Effector memory CD4-positive, alpha-beta T cell (primary cell): Measurements from ENCODE around the gene MVK.

Experiments
- DNase-seq, 3 donors: peaks; one replicate each; pipeline ENCODE4 v3.0.0-alpha.2; 2020
- H3K27ac ChIP-seq: 2 replicates; pipeline ENCODE4 v1.7.0; 2013; ENCODE audit warnings: mild to moderate bottlenecking, low read length, moderate library complexity; ENCODE audit not compliant: insufficient read depth, poor library complexity, severe bottlenecking
- H3K27me3 ChIP-seq: replicated peaks from 2 replicates; pipeline ENCODE4 v1.7.0; 2013; ENCODE audit warnings: mild to moderate bottlenecking, low read length; ENCODE audit not compliant: insufficient read depth, control insufficient read depth, poor library complexity, severe bottlenecking
- H3K36me3 ChIP-seq: 2 replicates; pipeline ENCODE4 v1.7.0; 2013; ENCODE audit warnings: mild to moderate bottlenecking, low read length, moderate library complexity; ENCODE audit not compliant: control insufficient read depth, insufficient read depth
- H3K4me1 ChIP-seq: 2 replicates; pipeline ENCODE4 v1.7.0; 2013; ENCODE audit warnings: low read length, mild to moderate bottlenecking; ENCODE audit not compliant: control insufficient read depth, insufficient read depth, poor library complexity, severe bottlenecking
- H3K4me3 ChIP-seq: 2 replicates; pipeline ENCODE4 v1.7.0; 2013; ENCODE audit warnings: low read length, low read depth, mild to moderate bottlenecking; ENCODE audit not compliant: insufficient read depth, poor library complexity, severe bottlenecking
- H3K9me3 ChIP-seq: 2 replicates; pipeline ENCODE4 v1.7.0; 2013; ENCODE audit warnings: mild to moderate bottlenecking, low read length, moderate library complexity; ENCODE audit not compliant: control insufficient read depth

The MVK gene

GRCh38 chr12:109535231-109535862 lies 38.2 kb upstream of the MVK start:
- H3K4me3 ChIP-seq, result no peak overlapping the region
- peaks cover 24% of the 10 kb centered on the region for H3K36me3 ChIP-seq
- DNase-seq, result no peak

GRCh38 chr12:109535863-109536250 lies 37.7 kb upstream of the MVK start:
- peaks cover 19% of the 10 kb centered on the region for H3K36me3 ChIP-seq

More at GRCh38 chr12:109535231-109535862, 38.2 kb upstream of the MVK start:
- no peak overlapping the region for H3K27ac ChIP-seq
- no peaks in the 10 kb centered on the region for H3K9me3 ChIP-seq
- no peaks in the 10 kb centered on the region for H3K27me3 ChIP-seq
- no peaks in the 10 kb centered on the region for H3K4me1 ChIP-seq

GRCh38 chr12:109537136-109537535 lies 36.5 kb upstream of the MVK start:
- Histone ChIP-seq H3K4me3 (no peak overlapping the region), H3K36me3 (peaks cover 11% of the 10 kb centered on the region), H3K4me1 (no peaks in the 10 kb centered on the region), H3K27ac (no peak overlapping the region), H3K9me3 (no peaks in the 10 kb centered on the region), H3K27me3 (no peaks in the 10 kb centered on the region)
- DNase-seq, result no peak

More at GRCh38 chr12:109535863-109536250, 37.7 kb upstream of the MVK start:
- no peaks in the 10 kb centered on the region for H3K27me3 ChIP-seq
- H3K4me1 ChIP-seq, result no peaks in the 10 kb centered on the region
- no peaks in the 10 kb centered on the region for H3K9me3 ChIP-seq
- DNase-seq, result no peak
- H3K4me3 ChIP-seq, result no peak overlapping the region
- H3K27ac ChIP-seq, result no peak overlapping the region

GRCh38 chr12:109538191-109538863 lies 35.3 kb upstream of the MVK start:
- Histone ChIP-seq H3K27me3 (no peaks in the 10 kb centered on the region), H3K4me3 (no peak overlapping the region)
- no peak for DNase-seq

GRCh38 chr12:109539508-109539907 lies 34.1 kb upstream of the MVK start:
- H3K9me3 ChIP-seq, result no peaks in the 10 kb centered on the region
- no peaks in the 10 kb centered on the region for H3K27me3 ChIP-seq
- H3K27ac ChIP-seq, result no peak overlapping the region
- no peak overlapping the region for H3K4me3 ChIP-seq
- peaks cover 3% of the 10 kb centered on the region for H3K36me3 ChIP-seq
- DNase-seq, result no peak
- H3K4me1 ChIP-seq, result no peaks in the 10 kb centered on the region

More at GRCh38 chr12:109538191-109538863, 35.3 kb upstream of the MVK start:
- Histone ChIP-seq H3K36me3 (peaks cover 11% of the 10 kb centered on the region), H3K9me3 (no peaks in the 10 kb centered on the region), H3K27ac (no peak overlapping the region), H3K4me1 (no peaks in the 10 kb centered on the region)

- Histone ChIP-seq H3K4me3 (no peak overlapping the region), H3K4me1 (no peaks in the 10 kb centered on the region), H3K27me3 (no peaks in the 10 kb centered on the region), H3K36me3 (no peaks in the 10 kb centered on the region), H3K9me3 (no peaks in the 10 kb centered on the region), H3K27ac (no peak overlapping the region)
- DNase-seq, result no peak
Observed at GRCh38 chr12:109540526-109541412, 32.8 kb upstream of the MVK start.

- H3K27me3 ChIP-seq, result no peaks in the 10 kb centered on the region
- no peak overlapping the region for H3K4me3 ChIP-seq
- H3K9me3 ChIP-seq, result no peaks in the 10 kb centered on the region
- DNase-seq, result no peak
- H3K4me1 ChIP-seq, result no peaks in the 10 kb centered on the region
- no peaks in the 10 kb centered on the region for H3K36me3 ChIP-seq
- H3K27ac ChIP-seq, result no peak overlapping the region
Observed at GRCh38 chr12:109541413-109541726, 32.2 kb upstream of the MVK start.

GRCh38 chr12:109542014-109542413 lies 31.6 kb upstream of the MVK start:
- Histone ChIP-seq H3K36me3 (no peaks in the 10 kb centered on the region), H3K27me3 (no peaks in the 10 kb centered on the region), H3K27ac (no peak overlapping the region), H3K4me1 (no peaks in the 10 kb centered on the region), H3K9me3 (no peaks in the 10 kb centered on the region), H3K4me3 (no peak overlapping the region)
- DNase-seq, result no peak

- Histone ChIP-seq H3K4me1 (no peaks in the 10 kb centered on the region), H3K4me3 (no peak overlapping the region), H3K27me3 (no peaks in the 10 kb centered on the region), H3K9me3 (no peaks in the 10 kb centered on the region), H3K36me3 (no peaks in the 10 kb centered on the region), H3K27ac (no peak overlapping the region)
- DNase-seq, result no peak
Observed at GRCh38 chr12:109542876-109543275, 30.7 kb upstream of the MVK start.
